PFSK-1 (cell line): ENCODE measurements around the gene FAM151B.

Experiments
- POLR2AphosphoS5 ChIP-seq: IDR thresholded peaks from 2 replicates; pipeline ENCODE4 v1.6.1; 2012; ENCODE audit warnings: low read depth, mild to moderate bottlenecking, control low read depth, low read length, moderate library complexity
- REST ChIP-seq, 2 experiments: IDR thresholded peaks; 2 replicates each; pipeline versions ENCODE4 v1.6.1 to v1.8.0; 2011 to 2012; ENCODE audit warnings: low read depth in 2 of 2, low read length in 2 of 2, control low read depth in 1 of 2, inconsistent platforms in 1 of 2, mild to moderate bottlenecking in 1 of 2, moderate library complexity in 1 of 2; ENCODE audit not compliant: insufficient read depth in 1 of 2
- TAF1 ChIP-seq: IDR thresholded peaks from 2 replicates; pipeline ENCODE4 v1.6.1; 2012; ENCODE audit warnings: low read length, control low read depth, borderline replicate concordance; ENCODE audit not compliant: insufficient read depth

- no peak for TF ChIP-seq REST (IDR thresholded peaks at IDR 0.05; ENCODE audit: insufficient read depth in 1 of 2, low read depth in 2 of 2, low read length in 2 of 2)
- TF ChIP-seq POLR2AphosphoS5 = no peak
- TF ChIP-seq TAF1 = no peak
Observed at GRCh38 chr5:80492741-80493140, 4.8 kb downstream of the FAM151B start.
